Hematopoietic multipotent progenitor cell treated with erythropoietin and hydrocortisone succinate and interleukin-3 and kit ligand, for 4 days (in vitro differentiated cells): ENCODE data around the gene SGF29.
"Not testable (repeated sequence)": the region's sequence is repeated elsewhere in the genome, so short reads cannot be mapped to it uniquely, and the experiment has no call there.

Source experiments
- DNase-seq: peaks from one replicate; pipeline ENCODE4 v3.0.0-alpha.2; 2015

Gene SGF29

GRCh38 chr16:28553776-28554633, at the start of gene SGF29:
SGF29 (plus strand) TSS chr16:28553920; CDS start chr16:28581070, 27,150 bp downstream.
- peak; percentile 98 for DNase-seq

- no peak for DNase-seq
These were observed 48.9 kb upstream of the SGF29 start for GRCh38 chr16:28504707-28505404.

- DNase-seq = no peak
These were observed 48.1 kb upstream of the SGF29 start for GRCh38 chr16:28505489-28506137.

GRCh38 chr16:28511031-28511430, 42.7 kb upstream of the SGF29 start:
- no peak for DNase-seq

- DNase-seq = no peak
These were observed 41.6 kb upstream of the SGF29 start for GRCh38 chr16:28511801-28512789.

- DNase-seq = no peak
These were observed 40.1 kb upstream of the SGF29 start for GRCh38 chr16:28513484-28514181.

GRCh38 chr16:28514246-28514645, 39.5 kb upstream of the SGF29 start:
- no peak for DNase-seq

- DNase-seq = no peak
These were observed 33.0 kb upstream of the SGF29 start for GRCh38 chr16:28520672-28521071.

- DNase-seq = no peak
These were observed 32.3 kb upstream of the SGF29 start for GRCh38 chr16:28521436-28521835.

- no peak for DNase-seq
These were observed 30.9 kb upstream of the SGF29 start for GRCh38 chr16:28522792-28523191.

GRCh38 chr16:28524681-28525171, 29.0 kb upstream of the SGF29 start:
- peak; percentile 62 for DNase-seq

GRCh38 chr16:28526201-28527099, 27.3 kb upstream of the SGF29 start:
- no peak for DNase-seq

GRCh38 chr16:28527100-28527785, 26.5 kb upstream of the SGF29 start:
- not testable (repeated sequence) for DNase-seq

GRCh38 chr16:28527985-28528384, 25.7 kb upstream of the SGF29 start:
- no peak for DNase-seq

GRCh38 chr16:28528463-28528867, 25.3 kb upstream of the SGF29 start:
- no peak for DNase-seq

GRCh38 chr16:28529124-28529523, 24.6 kb upstream of the SGF29 start:
- DNase-seq = no peak

GRCh38 chr16:28531777-28532744, 21.7 kb upstream of the SGF29 start:
- no peak for DNase-seq

- no peak for DNase-seq
These were observed 20.6 kb upstream of the SGF29 start for GRCh38 chr16:28532940-28533647.
